Ovary (tissue), 9 donors: ENCODE results near the gene EIF4E. TPM values are rescaled to one million over a fixed set of nuclear protein-coding genes. Genes with fewer than 3 reads are reported as not detected.
"Not testable (repeated sequence)": the region's sequence is repeated elsewhere in the genome, so short reads cannot be mapped to it uniquely, and the experiment has no call there.

Experiments
- DNase-seq, 5 donors: peaks; one replicate each; pipeline ENCODE4 v3.0.0-alpha.2; 2019 to 2020
- H3K27ac ChIP-seq, 2 donors: fragments of 200-600 bp; one replicate each; pipeline versions ENCODE4 v1.5.1 to v1.8.0; 2019 to 2022
- H3K27me3 ChIP-seq: fragments of 200-600 bp; one replicate; pipeline ENCODE4 v1.8.0; 2022
- H3K36me3 ChIP-seq: fragments of 200-600 bp; sonication (generic); one replicate; pipeline ENCODE4 v1.5.1; 2019
- H3K4me1 ChIP-seq: one replicate; pipeline ENCODE4 v1.8.1; 2013; ENCODE audit warnings: mild to moderate bottlenecking, moderate library complexity; ENCODE audit not compliant: insufficient read depth
- H3K4me3 ChIP-seq: fragments of 200-600 bp; sonication (generic); one replicate; pipeline ENCODE4 v1.5.1; 2017
- H3K9me3 ChIP-seq, 2 donors: fragments of 200-600 bp in 1 of 2; sonication (generic) in 1 of 2; one replicate each; pipeline versions ENCODE4 v1.5.1 to v1.8.1; 2013 to 2019; ENCODE audit warnings: mild to moderate bottlenecking in 1 of 2, moderate library complexity in 1 of 2
- CTCF ChIP-seq, 3 donors: fragments of 450-650 bp in 2 of 3; fragments of 200-600 bp in 1 of 3; IDR thresholded peaks; one replicate each; pipeline versions ENCODE4 v1.5.1 to v1.8.0; 2016 to 2022; ENCODE audit warnings: antibody characterized with exemption in 3 of 3, mild to moderate bottlenecking in 1 of 3
- EP300 ChIP-seq: sonication (generic); formaldehyde crosslinking; IDR thresholded peaks from one replicate; pipeline ENCODE4 v1.6.1; 2017; ENCODE audit warnings: antibody characterized with exemption
- POLR2A ChIP-seq: fragments of 450-650 bp; IDR thresholded peaks from one replicate; pipeline ENCODE4 v1.6.1; 2017; ENCODE audit warnings: antibody characterized with exemption, mild to moderate bottlenecking, moderate library complexity
- WGBS, 3 donors: extraction: QIAGEN DNeasy Blood & Tissue Kit in 1 of 3; methylation state at CpG; one replicate each; pipeline versions ENCODE4 v1.1.5 to v1.1.7; 2013 to 2017; 5-methylcytosine and 5-hydroxymethylcytosine counted together
- intact Hi-C, 4 donors: fragments of 100-400 bp; cut with DNase I; formaldehyde crosslinking; loops; one replicate each; pipeline versions ENCODE4 v1.11.0 to v1.15.1; 2022 to 2023
- polyA plus RNA-seq, 2 donors: library from polyadenylated mRNA; stranded (reverse); fragments of 200-250 nt in 1 of 2; fragments of 350-450 nt in 1 of 2; fragmentation: Illumina TruSeq in 1 of 2; extraction: RNeasy Lipid Tissue Mini Kit (QIAGEN cat#74804) in 1 of 2; gene quantifications; one replicate each; pipeline ENCODE4 v1.2.3, GENCODE V29; 2013 to 2014
- total RNA-seq, 7 donors: library from RNA; depleted of rRNA in 2 of 7; stranded (reverse); fragments of >200 nt in 2 of 7; fragmentation: NEBNext Ultra II Directional in 3 of 7; extraction: Animal tissue kit (Norgen Biotek cat#: 25700) in 3 of 7; gene quantifications; one replicate each; pipeline versions ENCODE4 v1.1.0 to v1.2.4, GENCODE V29; 2016 to 2023
- donor health status: DM: no; HTN: no; CAD: no; lungs with moderate emphysema.
- donor health status: DM: no; HTN: no; CAD: no.
- donor health status: Bipolar disorder and iron deficiency.
- donor health status: DM: yes; HTN: yes; CAD: no.
- donor health status: DM: no; HTN: no; CAD: no.
- donor health status: DM: yes; HTN: yes; CAD: no.

EIF4E gene
- total and polyA plus RNA-seq, 9 donors, result 26.7 to 74.4 (median 62.7) TPM

- DNase-seq, result no peak
- no peak overlapping the region for H3K27ac ChIP-seq
- WGBS, 3 donors, result 86 to 96% (median 94%) methylated on average over 1 of the region's 1 CpG
- TF ChIP-seq POLR2A, result no peak
- TF ChIP-seq EP300, result no peak
- TF ChIP-seq CTCF (IDR thresholded peaks at IDR 0.05), result no peak
- intact Hi-C loops, result loop anchor here in 1 of 4 donors (10.0 kb wide), 1 partner anchor 55 kb away; the partner anchor contains the start of gene METAP1
- no peak overlapping the region for H3K4me3 ChIP-seq
- no peaks in the 10 kb centered on the region for H3K4me1 ChIP-seq
- H3K36me3 ChIP-seq, result no peaks in the 10 kb centered on the region
- H3K9me3 ChIP-seq, result no peaks in the 10 kb centered on the region
- no peaks in the 10 kb centered on the region for H3K27me3 ChIP-seq
Observed at GRCh38 chr4:98939438-98939837, 10.5 kb upstream of the EIF4E start.

GRCh38 chr4:98937986-98938720 lies 9.2 kb upstream of the EIF4E start:
- H3K27me3 ChIP-seq, result no peaks in the 10 kb centered on the region
- H3K36me3 ChIP-seq, result no peaks in the 10 kb centered on the region
- H3K9me3 ChIP-seq, result no peaks in the 10 kb centered on the region
- intact Hi-C loops, result loop anchor here in 1 of 4 donors (10.0 kb wide), 1 partner anchor 57 kb away; the partner anchor contains the start of gene METAP1
- no peak for DNase-seq
- TF ChIP-seq POLR2A (no peak), CTCF (IDR thresholded peaks at IDR 0.05) (no peak), EP300 (no peak)
- H3K4me3 ChIP-seq, result no peak overlapping the region
- no peaks in the 10 kb centered on the region for H3K4me1 ChIP-seq
- H3K27ac ChIP-seq, result no peak overlapping the region
- 71 to 75% (median 72%) methylated on average over 2 of the region's 2 CpGs for WGBS, 3 donors

- no peak for DNase-seq
- H3K27ac ChIP-seq, result no peak overlapping the region
- TF ChIP-seq EP300 (no peak), POLR2A (no peak), CTCF (IDR thresholded peaks at IDR 0.05) (no peak)
- 87 to 94% (median 91%) methylated on average over 4 of the region's 4 CpGs for WGBS, 3 donors
- H3K27me3 ChIP-seq, result no peaks in the 10 kb centered on the region
- H3K9me3 ChIP-seq, result no peaks in the 10 kb centered on the region
- no peaks in the 10 kb centered on the region for H3K4me1 ChIP-seq
- H3K36me3 ChIP-seq, result no peaks in the 10 kb centered on the region
- H3K4me3 ChIP-seq, result no peak overlapping the region
- intact Hi-C loops, result loop anchor here in 1 of 4 donors (10.0 kb wide), 1 partner anchor 59 kb away; the partner anchor contains the start of gene METAP1
Observed at GRCh38 chr4:98935633-98936032, 6.7 kb upstream of the EIF4E start.

GRCh38 chr4:98934851-98935250 lies 5.9 kb upstream of the EIF4E start:
- H3K27me3 ChIP-seq, H3K27ac ChIP-seq, DNase-seq, H3K36me3 ChIP-seq, H3K4me1 ChIP-seq, H3K4me3 ChIP-seq, H3K9me3 ChIP-seq: not testable (repeated sequence)
- intact Hi-C loops, result loop anchor here in 1 of 4 donors (10.0 kb wide), 1 partner anchor 60 kb away; the partner anchor contains the start of gene METAP1
- WGBS, 3 donors, result 94 to 97% (median 94%) methylated on average over 7 of the region's 7 CpGs

GRCh38 chr4:98932539-98932938 lies 3.6 kb upstream of the EIF4E start:
- Histone ChIP-seq H3K9me3 (no peaks in the 10 kb centered on the region), H3K4me1 (no peaks in the 10 kb centered on the region), H3K4me3 (no peak overlapping the region), H3K36me3 (no peaks in the 10 kb centered on the region), H3K27me3 (no peaks in the 10 kb centered on the region), H3K27ac (no peak overlapping the region)
- intact Hi-C loops, result loop anchor here in 1 of 4 donors (10.0 kb wide), 1 partner anchor 62 kb away; the partner anchor contains the start of gene METAP1
- WGBS, 3 donors, result 57 to 92% (median 58%) methylated on average over 3 of the region's 3 CpGs
- TF ChIP-seq POLR2A (no peak), CTCF (IDR thresholded peaks at IDR 0.05) (no peak), EP300 (no peak)
- DNase-seq, result no peak
